Gastroesophageal sphincter (tissue), 4 donors: ENCODE measurements around the gene GPHA2. TPM values are rescaled to one million over a fixed set of nuclear protein-coding genes. Genes with fewer than 3 reads are reported as not detected.

Source experiments
- ATAC-seq: fragments of 150-250 bp; one replicate; pipeline ENCODE4 v1.9.1; 2016; ENCODE audit warnings: mild to moderate bottlenecking, moderate library complexity
- H3K27ac ChIP-seq, 4 donors: fragments of 200-600 bp; sonication (generic) in 3 of 4; 1 replicate in 3 of 4; 2 replicates in 1 of 4; pipeline ENCODE4 v1.5.1; 2016 to 2019
- H3K27me3 ChIP-seq: fragments of 200-600 bp; sonication (generic); one replicate; pipeline ENCODE4 v1.5.1; 2019
- H3K36me3 ChIP-seq, 2 donors: fragments of 200-600 bp; sonication (generic); one replicate each; pipeline ENCODE4 v1.5.1; 2019; ENCODE audit warnings: control low read depth in 1 of 2
- H3K4me1 ChIP-seq, 3 donors: fragments of 200-600 bp; sonication (generic); 1 replicate in 2 of 3; 2 replicates in 1 of 3; pipeline ENCODE4 v1.5.1; 2016 to 2019; ENCODE audit warnings: control low read depth in 2 of 3
- H3K4me3 ChIP-seq, 2 donors: fragments of 200-600 bp; sonication (generic); one replicate each; pipeline ENCODE4 v1.5.1; 2019; ENCODE audit warnings: mild to moderate bottlenecking in 1 of 2, moderate library complexity in 1 of 2
- H3K9me3 ChIP-seq, 3 donors: fragments of 200-600 bp; sonication (generic); one replicate each; pipeline ENCODE4 v1.5.1; 2017 to 2019; ENCODE audit warnings: control low read depth in 2 of 3
- EP300 ChIP-seq: sonication (generic); formaldehyde crosslinking; IDR thresholded peaks from one replicate; pipeline ENCODE4 v1.6.1; 2017; ENCODE audit warnings: antibody characterized with exemption, mild to moderate bottlenecking
- POLR2A ChIP-seq, 2 donors: fragments of 450-650 bp; IDR thresholded peaks; one replicate each; pipeline ENCODE4 v1.6.1; 2017; ENCODE audit warnings: antibody characterized with exemption in 2 of 2, mild to moderate bottlenecking in 2 of 2, moderate library complexity in 1 of 2
- POLR2AphosphoS5 ChIP-seq: sonication (generic); formaldehyde crosslinking; IDR thresholded peaks from one replicate; pipeline ENCODE4 v1.6.1; 2017; ENCODE audit warnings: antibody characterized with exemption
- WGBS, 2 donors: methylation state at CpG; one replicate each; pipeline ENCODE4 v1.1.5; 2018; ENCODE audit warnings: low coverage in 1 of 2; 5-methylcytosine and 5-hydroxymethylcytosine counted together
- total RNA-seq, 4 donors: library from RNA; depleted of rRNA; stranded (reverse); fragments of >200 nt; gene quantifications; one replicate each; pipeline ENCODE4 v1.1.0, GENCODE V29; 2016
- TF ChIP-seq, protein P1 (sequence below), 4 experiments: fragments of 200-600 bp in 2 of 4; fragments of 450-650 bp in 2 of 4; sonication (generic) in 1 of 4; IDR thresholded peaks; one replicate each; pipeline ENCODE4 v1.5.1; 2017 to 2019; ENCODE audit warnings: antibody characterized with exemption in 4 of 4, mild to moderate bottlenecking in 2 of 4, moderate library complexity in 2 of 4

Gene GPHA2
- total RNA-seq, 4 donors from 2014 or later: not detected

DNA sequence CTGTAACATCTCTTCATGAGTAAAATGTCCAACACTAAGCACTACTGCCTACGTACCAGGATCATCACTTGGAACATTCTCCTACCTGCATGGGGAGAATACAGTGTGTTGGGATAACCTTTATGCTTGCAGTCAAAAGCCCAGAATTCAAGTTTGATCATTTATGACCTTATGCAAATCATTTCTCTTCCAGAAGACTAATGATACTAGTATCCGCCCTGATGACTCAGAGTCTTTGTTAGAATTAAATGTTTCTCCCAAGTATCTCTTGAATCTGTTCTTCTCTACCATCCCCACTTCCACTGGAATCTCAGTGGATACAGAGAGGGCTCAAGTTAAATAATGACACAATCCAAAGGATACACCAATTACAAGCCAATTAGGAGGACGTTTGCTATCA is 23.8 kb upstream of the GPHA2 start:
- TF ChIP-seq EP300 (no peak), POLR2AphosphoS5 (no peak), POLR2A (IDR thresholded peaks at IDR 0.05) (no peak)
- TF ChIP-seq, protein P1, sequence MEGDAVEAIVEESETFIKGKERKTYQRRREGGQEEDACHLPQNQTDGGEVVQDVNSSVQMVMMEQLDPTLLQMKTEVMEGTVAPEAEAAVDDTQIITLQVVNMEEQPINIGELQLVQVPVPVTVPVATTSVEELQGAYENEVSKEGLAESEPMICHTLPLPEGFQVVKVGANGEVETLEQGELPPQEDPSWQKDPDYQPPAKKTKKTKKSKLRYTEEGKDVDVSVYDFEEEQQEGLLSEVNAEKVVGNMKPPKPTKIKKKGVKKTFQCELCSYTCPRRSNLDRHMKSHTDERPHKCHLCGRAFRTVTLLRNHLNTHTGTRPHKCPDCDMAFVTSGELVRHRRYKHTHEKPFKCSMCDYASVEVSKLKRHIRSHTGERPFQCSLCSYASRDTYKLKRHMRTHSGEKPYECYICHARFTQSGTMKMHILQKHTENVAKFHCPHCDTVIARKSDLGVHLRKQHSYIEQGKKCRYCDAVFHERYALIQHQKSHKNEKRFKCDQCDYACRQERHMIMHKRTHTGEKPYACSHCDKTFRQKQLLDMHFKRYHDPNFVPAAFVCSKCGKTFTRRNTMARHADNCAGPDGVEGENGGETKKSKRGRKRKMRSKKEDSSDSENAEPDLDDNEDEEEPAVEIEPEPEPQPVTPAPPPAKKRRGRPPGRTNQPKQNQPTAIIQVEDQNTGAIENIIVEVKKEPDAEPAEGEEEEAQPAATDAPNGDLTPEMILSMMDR (IDR thresholded peaks at IDR 0.05): no peak
- 48 to 76% methylated on average over 3 of the region's 3 CpGs for WGBS, 2 donors
- ATAC-seq: no peak
- Histone ChIP-seq H3K27ac (no peak overlapping the region), H3K27me3 (peaks cover 23% of the 10 kb centered on the region), H3K9me3 (no peaks in the 10 kb centered on the region), H3K4me1 (no peaks in the 10 kb centered on the region), H3K36me3 (no peaks in the 10 kb centered on the region), H3K4me3 (no peak overlapping the region)

DNA sequence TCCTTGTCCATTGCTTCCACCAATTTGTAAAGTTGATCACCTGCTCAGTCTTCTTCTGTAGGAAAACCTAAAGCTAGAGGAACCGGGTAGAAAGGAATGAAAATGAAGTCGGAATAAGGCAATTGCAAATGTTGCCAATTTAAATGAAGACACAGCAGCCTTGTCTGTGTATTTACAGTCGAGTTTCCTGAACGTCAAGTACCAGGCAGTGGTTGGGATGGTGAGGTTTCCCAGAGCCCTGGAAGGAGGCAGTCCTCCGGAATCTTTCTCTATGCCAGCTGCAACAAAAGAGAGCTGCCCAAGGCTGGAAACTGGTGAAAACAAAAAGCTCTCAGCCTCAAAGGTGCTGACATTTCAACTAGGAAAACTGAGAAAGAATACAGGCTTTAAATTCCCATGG is 18.5 kb upstream of the GPHA2 start:
- WGBS, 2 donors: 47 to 51% methylated on average over 4 to 5 of the region's 5 CpGs
- peaks cover 38% of the 10 kb centered on the region for H3K27me3 ChIP-seq
- ATAC-seq: no peak

DNA sequence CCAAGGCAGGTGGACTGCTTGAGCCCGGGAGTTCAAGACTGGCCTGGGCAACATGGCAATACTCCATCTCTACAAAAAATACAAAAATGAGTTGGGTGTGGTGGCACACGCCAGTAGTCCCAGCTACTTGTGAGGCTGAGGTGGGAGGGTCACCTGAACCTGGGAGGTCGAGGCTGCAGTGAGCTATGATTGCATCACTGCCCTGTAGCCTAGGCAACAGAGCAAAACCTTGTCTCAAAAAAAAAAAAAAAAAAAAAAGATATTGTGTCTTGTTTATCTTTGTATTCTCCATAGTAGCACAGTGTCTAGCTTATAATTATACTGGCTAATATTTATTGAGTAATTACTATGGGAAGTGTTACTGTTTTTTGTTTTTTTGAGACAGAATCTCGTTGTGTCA is 15.8 kb upstream of the GPHA2 start:
- no peak overlapping the region for H3K27ac ChIP-seq
- no peaks in the 10 kb centered on the region for H3K4me1 ChIP-seq
- H3K4me3 ChIP-seq: no peak overlapping the region
- peaks cover 22% of the 10 kb centered on the region for H3K27me3 ChIP-seq
- H3K9me3 ChIP-seq: no peaks in the 10 kb centered on the region
- WGBS, 2 donors: 63 to 67% methylated on average over 4 of the region's 4 CpGs
- H3K36me3 ChIP-seq: no peaks in the 10 kb centered on the region
- no peak for ATAC-seq
- TF ChIP-seq POLR2A (IDR thresholded peaks at IDR 0.05) (no peak), EP300 (no peak), POLR2AphosphoS5 (no peak)
- TF ChIP-seq, protein P1 (IDR thresholded peaks at IDR 0.05): no peak

More for the DNA sequence above, 18.5 kb upstream of the GPHA2 start:
- Histone ChIP-seq H3K9me3 (no peaks in the 10 kb centered on the region), H3K27ac (no peak overlapping the region), H3K36me3 (no peaks in the 10 kb centered on the region), H3K4me1 (no peaks in the 10 kb centered on the region), H3K4me3 (no peak overlapping the region)
- TF ChIP-seq EP300 (no peak), POLR2AphosphoS5 (no peak), POLR2A (IDR thresholded peaks at IDR 0.05) (no peak)
- TF ChIP-seq, protein P1 (IDR thresholded peaks at IDR 0.05): no peak

GRCh38 chr11:64947208-64947814 is 11.6 kb upstream of the GPHA2 start:
- Histone ChIP-seq H3K9me3 (no peaks in the 10 kb centered on the region), H3K36me3 (no peaks in the 10 kb centered on the region), H3K4me1 (no peaks in the 10 kb centered on the region), H3K4me3 (no peak overlapping the region), H3K27me3 (peaks cover 13% of the 10 kb centered on the region), H3K27ac (no peak overlapping the region)
- TF ChIP-seq EP300 (no peak), POLR2AphosphoS5 (no peak), POLR2A (IDR thresholded peaks at IDR 0.05) (no peak)
- TF ChIP-seq, protein P1 (IDR thresholded peaks at IDR 0.05): no peak
- WGBS, 2 donors: 28% methylated on average over 5 of the region's 5 CpGs; no CpG with 5 or more reads in 1 of the 2 donors
- ATAC-seq: peak; percentile 66

DNA sequence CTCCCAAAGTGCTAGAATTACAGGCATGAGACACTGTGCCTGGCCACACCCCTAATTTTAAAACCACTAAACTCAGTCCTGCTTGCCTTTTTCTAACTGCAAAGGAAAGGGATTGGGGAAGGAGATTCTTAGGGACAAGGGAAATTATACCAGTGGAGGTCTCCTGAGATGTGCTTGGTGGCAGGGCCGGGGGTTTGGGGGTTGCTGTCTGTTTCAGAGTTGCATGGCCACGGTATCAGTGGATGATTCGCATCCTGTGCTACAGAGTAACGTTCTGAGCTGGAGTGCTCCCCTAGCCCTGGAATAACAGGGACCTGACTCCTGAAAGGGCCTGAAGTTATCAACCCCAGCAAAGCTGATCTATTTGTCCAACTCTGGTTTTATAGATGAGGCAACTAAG is 846 bp upstream of the GPHA2 start:
- WGBS, 2 donors: 62 to 92% methylated on average over 2 to 3 of the region's 4 CpGs
- Histone ChIP-seq H3K4me3 (no peak overlapping the region), H3K27ac (no peak overlapping the region), H3K27me3 (no peaks in the 10 kb centered on the region), H3K4me1 (peaks cover 0 to 8% (median 0%) of the 10 kb centered on the region in 3 donors), H3K36me3 (peaks cover 0 to 38% of the 10 kb centered on the region in 2 donors), H3K9me3 (no peaks in the 10 kb centered on the region)
- no peak for TF ChIP-seq EP300
- TF ChIP-seq, protein P1 (IDR thresholded peaks at IDR 0.05): no peak
- no peak for TF ChIP-seq POLR2AphosphoS5
- no peak for TF ChIP-seq POLR2A (IDR thresholded peaks at IDR 0.05)
- no peak for ATAC-seq
